BJ (cell line): ENCODE results near the gene SSNA1. TPM values are rescaled to one million over a fixed set of nuclear protein-coding genes. Genes with fewer than 3 reads are reported as not detected.

Experiments used
- CTCF ChIA-PET: fragments of 350-600 bp; formaldehyde crosslinking; extraction: SDS; loops from one replicate; lab custom pipeline; 2021; ENCODE audit warnings: antibody characterized with exemption, inconsistent platforms; lab: Yijun Ruan, JAX
- POLR2A ChIA-PET: fragments of 300-600 bp; sonication (Branson Sonifier 250); formaldehyde crosslinking; extraction: SDS; loops from one replicate; lab custom pipeline; 2021; ENCODE audit warnings: antibody characterized with exemption; lab: Charles Lee
- DNase-seq: peaks from one replicate; pipeline ENCODE4 v3.0.0-alpha.2; 2011; ENCODE audit warnings: low read depth
- H3K27me3 ChIP-seq: 2 replicates; pipeline ENCODE4 v1.6.0; 2011; ENCODE audit warnings: low read length; ENCODE audit not compliant: control insufficient read depth, insufficient read depth
- H3K36me3 ChIP-seq: 2 replicates; pipeline ENCODE4 v1.5.1; 2011; ENCODE audit warnings: low read length; ENCODE audit not compliant: control insufficient read depth, insufficient read depth
- H3K4me3 ChIP-seq: 2 replicates; pipeline ENCODE4 v1.5.1; 2011; ENCODE audit warnings: low read depth, mild to moderate bottlenecking, control low read depth, low read length
- CTCF ChIP-seq: IDR thresholded peaks from 2 replicates; pipeline ENCODE4 v1.5.1; 2011; ENCODE audit warnings: low read depth, mild to moderate bottlenecking, control low read depth, inconsistent platforms, low read length, moderate library complexity; ENCODE audit not compliant: insufficient read depth
- polyA plus RNA-seq: library from polyadenylated mRNA; depleted of rRNA; stranded (reverse); fragments of >200 nt; gene quantifications from 2 replicates; pipeline ENCODE4 v1.2.3, GENCODE V29; 2011

Gene SSNA1
- polyA plus RNA-seq, 1 experiment: 81.4 TPM

- ChIA-PET CTCF (interaction anchor here (0.6 to 4.2 kb wide), 26 partner anchors 10 to 198 kb away, joined by 3 to 37 read pairs (median 5); partner anchors contain the start of genes ABCA2, DPP7, NPDC1 and SSNA1), POLR2A (interaction anchor here (0.5 kb wide), 1 partner anchor 22 kb away, joined by 6 read pairs; no protein-coding TSS in a partner anchor)
- no peak for DNase-seq
- Histone ChIP-seq H3K27me3 (no peaks in the 10 kb centered on the region), H3K4me3 (no peak within 1 kb of the TSS), H3K36me3 (no peaks in the 10 kb centered on the region; the same call in 1 of the 2 replicates)
- peak; percentile 91 for TF ChIP-seq CTCF
Measured at GRCh38 chr9:137227054-137227852, 38.8 kb downstream of the SSNA1 start, which contains the start of gene RNF224. Gene RNF224, plus strand, starts transcription at chr9:137227502. Its CDS starts 834 bp downstream, at chr9:137228336.

DNA sequence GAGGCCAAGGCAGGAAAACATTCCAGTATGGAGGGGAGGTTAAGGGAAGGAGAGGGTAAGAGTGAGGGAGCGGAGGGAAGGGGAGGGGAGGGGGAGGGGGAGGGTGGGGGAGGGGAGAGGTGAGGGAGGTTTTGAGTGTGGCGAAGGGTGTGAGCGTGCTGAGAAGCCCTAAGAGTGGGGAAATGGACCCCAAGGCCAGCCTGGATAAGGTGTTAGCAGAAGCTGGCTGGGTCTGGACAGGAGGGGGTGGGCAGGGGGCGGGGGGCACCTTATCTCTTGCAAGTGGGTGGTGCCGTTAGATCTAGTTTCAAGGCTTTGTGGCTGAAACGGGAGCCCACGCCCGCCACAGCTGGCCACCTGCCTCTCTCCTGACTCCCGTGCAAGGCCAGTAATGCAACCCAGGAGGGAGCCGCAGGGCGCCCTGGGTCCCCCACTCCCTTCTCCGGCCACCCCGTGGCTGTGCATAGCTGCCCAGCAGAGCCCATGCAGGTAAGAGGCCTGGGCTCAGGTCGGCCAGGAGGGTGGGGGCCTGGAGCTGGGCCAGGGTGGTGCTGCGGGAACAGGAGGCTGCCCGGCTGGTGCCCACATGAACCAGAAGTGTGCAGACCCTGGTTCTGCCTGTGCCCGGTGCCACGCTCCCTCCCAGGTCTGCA is 39.5 kb downstream of the SSNA1 start:
- Histone ChIP-seq H3K4me3 (no peak overlapping the region), H3K27me3 (no peaks in the 10 kb centered on the region), H3K36me3 (no peaks in the 10 kb centered on the region; the same call in 1 of the 2 replicates)
- POLR2A ChIA-PET: interaction anchor here (0.5 kb wide), 1 partner anchor 23 kb away, joined by 6 read pairs; no protein-coding TSS in a partner anchor
- CTCF ChIA-PET: interaction anchor here (0.7 to 4.2 kb wide), 23 partner anchors 9 to 199 kb away, joined by 3 to 37 read pairs (median 6); partner anchors contain the start of genes ABCA2, DPP7, NPDC1 and SSNA1
- no peak for DNase-seq
- TF ChIP-seq CTCF: no peak

- H3K27me3 ChIP-seq: no peaks in the 10 kb centered on the region
- no peaks in the 10 kb centered on the region; the same call in 1 of the 2 replicates for H3K36me3 ChIP-seq
- TF ChIP-seq CTCF: no peak
- ChIA-PET CTCF (interaction anchor here (0.7 to 4.2 kb wide), 9 partner anchors 9 to 182 kb away, joined by 3 to 37 read pairs (median 11); partner anchors contain the start of genes NPDC1 and TUBB4B), POLR2A (no interaction called here)
- DNase-seq: no peak
- no peak overlapping the region for H3K4me3 ChIP-seq
Measured at GRCh38 chr9:137228506-137228967, 40.1 kb downstream of the SSNA1 start.

GRCh38 chr9:137228968-137229896 is 40.8 kb downstream of the SSNA1 start:
- DNase-seq: no peak

More at GRCh38 chr9:137228968-137229896, 40.8 kb downstream of the SSNA1 start:
- CTCF ChIA-PET: interaction anchor here (1.2 to 4.2 kb wide), 4 partner anchors 20 to 180 kb away, joined by 4 to 37 read pairs (median 8); no protein-coding TSS in a partner anchor
- Histone ChIP-seq H3K36me3 (no peaks in the 10 kb centered on the region; the same call in 1 of the 2 replicates), H3K4me3 (no peak overlapping the region), H3K27me3 (no peaks in the 10 kb centered on the region)
- POLR2A ChIA-PET: no interaction called here
- no peak for TF ChIP-seq CTCF
